ENCODE measurements around the gene FAM168A. TPM values are rescaled to one million over a fixed set of nuclear protein-coding genes. Genes with fewer than 3 reads are reported as not detected.

Gene FAM168A
- total and polyA plus RNA-seq, 4 donors: 4.8 to 14.6 (median 9.1) TPM

DNA sequence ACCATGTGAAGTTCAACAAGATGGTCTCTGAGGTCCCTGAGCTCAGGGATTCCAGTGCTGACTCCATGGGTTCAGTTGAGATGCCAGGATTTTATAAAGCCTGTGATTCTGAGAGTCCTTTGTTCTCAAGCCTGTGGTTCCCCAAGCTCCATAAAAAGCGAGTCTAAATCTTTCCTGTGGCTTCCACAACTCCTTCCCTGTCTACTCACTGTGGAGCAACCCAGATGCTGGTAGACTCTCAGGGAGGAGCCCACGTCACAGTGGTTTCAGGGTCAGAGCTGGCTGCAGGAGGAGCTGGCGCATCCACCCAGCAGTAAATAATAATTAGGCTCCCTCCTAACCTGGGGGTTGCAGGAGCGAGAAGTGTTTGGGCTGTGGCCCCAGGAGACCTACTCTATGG is 223.8 kb downstream of the FAM168A start:
- no peaks in the 10 kb centered on the region for H3K9me3 ChIP-seq (ENCODE audit: control insufficient read depth in 4 of 4, low read length in 3 of 4)
- H3K27ac ChIP-seq (ENCODE audit: low read depth in 1 of 2, low read length in 2 of 2): no peak overlapping the region
- 90% methylated on average over 4 of the region's 4 CpGs for WGBS
- H3K36me3 ChIP-seq (ENCODE audit: control insufficient read depth in 4 of 4, insufficient read depth in 3 of 4, low read depth in 1 of 4, low read length in 3 of 4): no peaks in the 10 kb centered on the region
- H3K4me1 ChIP-seq (ENCODE audit: control insufficient read depth in 4 of 4, insufficient read depth in 4 of 4, low read length in 3 of 4): peaks cover 0 to 10% (median under 1%) of the 10 kb centered on the region in 4 donors
- no peak overlapping the region for H3K9ac ChIP-seq (ENCODE audit: low read depth in 1 of 2, low read length in 2 of 2)
- H3K4me3 ChIP-seq (ENCODE audit: low read depth in 1 of 3, low read length in 3 of 3): no peak overlapping the region
- TF ChIP-seq EGR1 (IDR thresholded peaks at IDR 0.05; ENCODE audit: low read depth in 2 of 2): no peak
- no peak for TF ChIP-seq RAD21 (IDR thresholded peaks at IDR 0.05)
- no peak for TF ChIP-seq HNF4G (IDR thresholded peaks at IDR 0.05)
- no peak for TF ChIP-seq NR2F2 (IDR thresholded peaks at IDR 0.05)
- no peak for TF ChIP-seq TAF1 (conservative IDR thresholded peaks at IDR 0.05)
- TF ChIP-seq, protein P1, sequence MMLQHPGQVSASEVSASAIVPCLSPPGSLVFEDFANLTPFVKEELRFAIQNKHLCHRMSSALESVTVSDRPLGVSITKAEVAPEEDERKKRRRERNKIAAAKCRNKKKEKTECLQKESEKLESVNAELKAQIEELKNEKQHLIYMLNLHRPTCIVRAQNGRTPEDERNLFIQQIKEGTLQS (IDR thresholded peaks at IDR 0.05): no peak
- TF ChIP-seq SP1 (IDR thresholded peaks at IDR 0.05): no peak
- no peak for TF ChIP-seq HNF4A (conservative IDR thresholded peaks at IDR 0.05)
- TF ChIP-seq, protein P2, sequence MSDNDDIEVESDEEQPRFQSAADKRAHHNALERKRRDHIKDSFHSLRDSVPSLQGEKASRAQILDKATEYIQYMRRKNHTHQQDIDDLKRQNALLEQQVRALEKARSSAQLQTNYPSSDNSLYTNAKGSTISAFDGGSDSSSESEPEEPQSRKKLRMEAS (IDR thresholded peaks at IDR 0.05): no peak
- no peak for TF ChIP-seq RXRA (IDR thresholded peaks at IDR 0.05)
- no peak for TF ChIP-seq GABPA (IDR thresholded peaks at IDR 0.05 in 1 of 2, conservative IDR thresholded peaks at IDR 0.05 in 1 of 2)
- TF ChIP-seq JUND (IDR thresholded peaks at IDR 0.05): no peak
- TF ChIP-seq, protein P3, sequence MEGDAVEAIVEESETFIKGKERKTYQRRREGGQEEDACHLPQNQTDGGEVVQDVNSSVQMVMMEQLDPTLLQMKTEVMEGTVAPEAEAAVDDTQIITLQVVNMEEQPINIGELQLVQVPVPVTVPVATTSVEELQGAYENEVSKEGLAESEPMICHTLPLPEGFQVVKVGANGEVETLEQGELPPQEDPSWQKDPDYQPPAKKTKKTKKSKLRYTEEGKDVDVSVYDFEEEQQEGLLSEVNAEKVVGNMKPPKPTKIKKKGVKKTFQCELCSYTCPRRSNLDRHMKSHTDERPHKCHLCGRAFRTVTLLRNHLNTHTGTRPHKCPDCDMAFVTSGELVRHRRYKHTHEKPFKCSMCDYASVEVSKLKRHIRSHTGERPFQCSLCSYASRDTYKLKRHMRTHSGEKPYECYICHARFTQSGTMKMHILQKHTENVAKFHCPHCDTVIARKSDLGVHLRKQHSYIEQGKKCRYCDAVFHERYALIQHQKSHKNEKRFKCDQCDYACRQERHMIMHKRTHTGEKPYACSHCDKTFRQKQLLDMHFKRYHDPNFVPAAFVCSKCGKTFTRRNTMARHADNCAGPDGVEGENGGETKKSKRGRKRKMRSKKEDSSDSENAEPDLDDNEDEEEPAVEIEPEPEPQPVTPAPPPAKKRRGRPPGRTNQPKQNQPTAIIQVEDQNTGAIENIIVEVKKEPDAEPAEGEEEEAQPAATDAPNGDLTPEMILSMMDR (IDR thresholded peaks at IDR 0.05; ENCODE audit: low read depth, low read length, missing input control): no peak
- TF ChIP-seq FOXA1 (IDR thresholded peaks at IDR 0.05): no peak
- TF ChIP-seq, protein P4, sequence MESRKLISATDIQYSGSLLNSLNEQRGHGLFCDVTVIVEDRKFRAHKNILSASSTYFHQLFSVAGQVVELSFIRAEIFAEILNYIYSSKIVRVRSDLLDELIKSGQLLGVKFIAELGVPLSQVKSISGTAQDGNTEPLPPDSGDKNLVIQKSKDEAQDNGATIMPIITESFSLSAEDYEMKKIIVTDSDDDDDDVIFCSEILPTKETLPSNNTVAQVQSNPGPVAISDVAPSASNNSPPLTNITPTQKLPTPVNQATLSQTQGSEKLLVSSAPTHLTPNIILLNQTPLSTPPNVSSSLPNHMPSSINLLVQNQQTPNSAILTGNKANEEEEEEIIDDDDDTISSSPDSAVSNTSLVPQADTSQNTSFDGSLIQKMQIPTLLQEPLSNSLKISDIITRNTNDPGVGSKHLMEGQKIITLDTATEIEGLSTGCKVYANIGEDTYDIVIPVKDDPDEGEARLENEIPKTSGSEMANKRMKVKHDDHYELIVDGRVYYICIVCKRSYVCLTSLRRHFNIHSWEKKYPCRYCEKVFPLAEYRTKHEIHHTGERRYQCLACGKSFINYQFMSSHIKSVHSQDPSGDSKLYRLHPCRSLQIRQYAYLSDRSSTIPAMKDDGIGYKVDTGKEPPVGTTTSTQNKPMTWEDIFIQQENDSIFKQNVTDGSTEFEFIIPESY (IDR thresholded peaks at IDR 0.05): no peak
- no peak for TF ChIP-seq YY1 (IDR thresholded peaks at IDR 0.05)
- TF ChIP-seq, protein P5, sequence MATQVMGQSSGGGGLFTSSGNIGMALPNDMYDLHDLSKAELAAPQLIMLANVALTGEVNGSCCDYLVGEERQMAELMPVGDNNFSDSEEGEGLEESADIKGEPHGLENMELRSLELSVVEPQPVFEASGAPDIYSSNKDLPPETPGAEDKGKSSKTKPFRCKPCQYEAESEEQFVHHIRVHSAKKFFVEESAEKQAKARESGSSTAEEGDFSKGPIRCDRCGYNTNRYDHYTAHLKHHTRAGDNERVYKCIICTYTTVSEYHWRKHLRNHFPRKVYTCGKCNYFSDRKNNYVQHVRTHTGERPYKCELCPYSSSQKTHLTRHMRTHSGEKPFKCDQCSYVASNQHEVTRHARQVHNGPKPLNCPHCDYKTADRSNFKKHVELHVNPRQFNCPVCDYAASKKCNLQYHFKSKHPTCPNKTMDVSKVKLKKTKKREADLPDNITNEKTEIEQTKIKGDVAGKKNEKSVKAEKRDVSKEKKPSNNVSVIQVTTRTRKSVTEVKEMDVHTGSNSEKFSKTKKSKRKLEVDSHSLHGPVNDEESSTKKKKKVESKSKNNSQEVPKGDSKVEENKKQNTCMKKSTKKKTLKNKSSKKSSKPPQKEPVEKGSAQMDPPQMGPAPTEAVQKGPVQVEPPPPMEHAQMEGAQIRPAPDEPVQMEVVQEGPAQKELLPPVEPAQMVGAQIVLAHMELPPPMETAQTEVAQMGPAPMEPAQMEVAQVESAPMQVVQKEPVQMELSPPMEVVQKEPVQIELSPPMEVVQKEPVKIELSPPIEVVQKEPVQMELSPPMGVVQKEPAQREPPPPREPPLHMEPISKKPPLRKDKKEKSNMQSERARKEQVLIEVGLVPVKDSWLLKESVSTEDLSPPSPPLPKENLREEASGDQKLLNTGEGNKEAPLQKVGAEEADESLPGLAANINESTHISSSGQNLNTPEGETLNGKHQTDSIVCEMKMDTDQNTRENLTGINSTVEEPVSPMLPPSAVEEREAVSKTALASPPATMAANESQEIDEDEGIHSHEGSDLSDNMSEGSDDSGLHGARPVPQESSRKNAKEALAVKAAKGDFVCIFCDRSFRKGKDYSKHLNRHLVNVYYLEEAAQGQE (IDR thresholded peaks at IDR 0.05): no peak
- TF ChIP-seq FOXA2 (IDR thresholded peaks at IDR 0.05): no peak
- no peaks in the 10 kb centered on the region for H3K27me3 ChIP-seq (ENCODE audit: control insufficient read depth in 4 of 4, insufficient read depth in 4 of 4, low read length in 3 of 4)
- DNase-seq (ENCODE audit: low spot score): no peak

All from liver (tissue), 9 donors.